Measurements from ENCODE around the gene ELK3. TPM values are rescaled to one million over a fixed set of nuclear protein-coding genes. Genes with fewer than 3 reads are reported as not detected.

Gene ELK3
- total RNA-seq, 4 donors from 2014 or later, result 10.0 to 13.5 (median 11.0) TPM

DNA sequence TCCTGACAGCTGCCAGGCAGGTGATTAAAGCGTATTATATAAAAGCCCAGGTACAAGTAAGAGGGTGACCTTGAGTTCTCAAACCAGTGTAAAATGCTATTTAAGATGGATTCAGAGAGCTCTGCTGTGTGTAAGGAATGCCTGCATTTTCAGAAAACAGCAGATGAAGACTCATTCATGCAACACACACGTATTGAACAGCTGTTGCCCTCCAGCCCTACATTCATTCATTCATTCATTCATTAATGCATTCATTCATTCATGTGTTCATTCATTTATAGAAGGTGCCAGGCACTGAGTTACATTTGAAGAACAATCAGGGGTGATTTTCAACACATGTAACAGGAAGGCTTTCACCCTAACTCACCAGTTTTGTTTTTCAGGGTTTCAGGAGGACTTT, 27.4 kb upstream of the ELK3 start:
- no peaks in the 10 kb centered on the region for H3K9me3 ChIP-seq
- no peaks in the 10 kb centered on the region for H3K36me3 ChIP-seq
- no peak overlapping the region for H3K27ac ChIP-seq
- WGBS, result 60% methylated on average over 2 of the region's 2 CpGs
- no peak overlapping the region for H3K4me3 ChIP-seq
- no peak for TF ChIP-seq POLR2AphosphoS5 (IDR thresholded peaks at IDR 0.05)
- TF ChIP-seq POLR2A (IDR thresholded peaks at IDR 0.05), result no peak
- TF ChIP-seq EP300 (IDR thresholded peaks at IDR 0.05), result no peak
- TF ChIP-seq, protein P1, sequence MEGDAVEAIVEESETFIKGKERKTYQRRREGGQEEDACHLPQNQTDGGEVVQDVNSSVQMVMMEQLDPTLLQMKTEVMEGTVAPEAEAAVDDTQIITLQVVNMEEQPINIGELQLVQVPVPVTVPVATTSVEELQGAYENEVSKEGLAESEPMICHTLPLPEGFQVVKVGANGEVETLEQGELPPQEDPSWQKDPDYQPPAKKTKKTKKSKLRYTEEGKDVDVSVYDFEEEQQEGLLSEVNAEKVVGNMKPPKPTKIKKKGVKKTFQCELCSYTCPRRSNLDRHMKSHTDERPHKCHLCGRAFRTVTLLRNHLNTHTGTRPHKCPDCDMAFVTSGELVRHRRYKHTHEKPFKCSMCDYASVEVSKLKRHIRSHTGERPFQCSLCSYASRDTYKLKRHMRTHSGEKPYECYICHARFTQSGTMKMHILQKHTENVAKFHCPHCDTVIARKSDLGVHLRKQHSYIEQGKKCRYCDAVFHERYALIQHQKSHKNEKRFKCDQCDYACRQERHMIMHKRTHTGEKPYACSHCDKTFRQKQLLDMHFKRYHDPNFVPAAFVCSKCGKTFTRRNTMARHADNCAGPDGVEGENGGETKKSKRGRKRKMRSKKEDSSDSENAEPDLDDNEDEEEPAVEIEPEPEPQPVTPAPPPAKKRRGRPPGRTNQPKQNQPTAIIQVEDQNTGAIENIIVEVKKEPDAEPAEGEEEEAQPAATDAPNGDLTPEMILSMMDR (IDR thresholded peaks at IDR 0.05), result no peak
- no peaks in the 10 kb centered on the region for H3K4me1 ChIP-seq
- DNase-seq (ENCODE audit: low spot score in 2 of 2), result no peak
- no peaks in the 10 kb centered on the region for H3K27me3 ChIP-seq

- 100% methylated on average over 1 of the region's 1 CpG for WGBS
- no peaks in the 10 kb centered on the region for H3K36me3 ChIP-seq
- H3K4me1 ChIP-seq, result no peaks in the 10 kb centered on the region
- no peaks in the 10 kb centered on the region for H3K27me3 ChIP-seq
- no peaks in the 10 kb centered on the region for H3K9me3 ChIP-seq
- no peak for TF ChIP-seq POLR2A (IDR thresholded peaks at IDR 0.05)
- TF ChIP-seq, protein P1 (IDR thresholded peaks at IDR 0.05), result no peak
- TF ChIP-seq POLR2AphosphoS5 (IDR thresholded peaks at IDR 0.05), result no peak
- no peak for TF ChIP-seq EP300 (IDR thresholded peaks at IDR 0.05)
- no peak overlapping the region for H3K4me3 ChIP-seq
- DNase-seq (ENCODE audit: low spot score in 2 of 2), result no peak
- H3K27ac ChIP-seq, result no peak overlapping the region
Observed at GRCh38 chr12:96167492-96167891, 26.7 kb upstream of the ELK3 start.

DNA sequence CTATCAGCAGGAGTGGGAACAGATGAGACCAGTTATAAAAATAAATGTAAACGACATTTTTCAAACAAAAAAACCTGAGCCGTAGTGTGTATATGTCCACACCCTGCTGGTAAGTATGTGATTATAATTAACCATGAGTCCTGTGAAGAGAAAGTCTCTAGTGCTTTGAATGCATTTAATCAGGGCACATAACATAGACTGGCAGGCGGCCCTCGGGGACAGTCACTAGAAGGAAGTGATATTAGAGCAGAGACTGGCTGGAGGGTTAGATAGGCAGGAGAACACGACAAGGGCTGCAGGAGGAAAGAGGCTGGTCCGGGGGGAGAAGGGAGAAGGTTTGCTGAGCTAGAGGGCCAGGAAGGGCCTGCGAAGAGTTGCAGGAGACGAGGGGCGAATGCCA, 23.8 kb upstream of the ELK3 start:
- DNase-seq (ENCODE audit: low spot score in 2 of 2), result no peak
- no peaks in the 10 kb centered on the region for H3K4me1 ChIP-seq
- TF ChIP-seq, protein P1 (IDR thresholded peaks at IDR 0.05), result no peak
- TF ChIP-seq POLR2A (IDR thresholded peaks at IDR 0.05), result no peak
- TF ChIP-seq EP300 (IDR thresholded peaks at IDR 0.05), result no peak
- no peak for TF ChIP-seq POLR2AphosphoS5 (IDR thresholded peaks at IDR 0.05)
- H3K4me3 ChIP-seq, result no peak overlapping the region
- H3K27ac ChIP-seq, result no peak overlapping the region
- no peaks in the 10 kb centered on the region for H3K36me3 ChIP-seq
- 68% methylated on average over 9 of the region's 9 CpGs for WGBS
- no peaks in the 10 kb centered on the region for H3K27me3 ChIP-seq
- H3K9me3 ChIP-seq, result no peaks in the 10 kb centered on the region

DNA sequence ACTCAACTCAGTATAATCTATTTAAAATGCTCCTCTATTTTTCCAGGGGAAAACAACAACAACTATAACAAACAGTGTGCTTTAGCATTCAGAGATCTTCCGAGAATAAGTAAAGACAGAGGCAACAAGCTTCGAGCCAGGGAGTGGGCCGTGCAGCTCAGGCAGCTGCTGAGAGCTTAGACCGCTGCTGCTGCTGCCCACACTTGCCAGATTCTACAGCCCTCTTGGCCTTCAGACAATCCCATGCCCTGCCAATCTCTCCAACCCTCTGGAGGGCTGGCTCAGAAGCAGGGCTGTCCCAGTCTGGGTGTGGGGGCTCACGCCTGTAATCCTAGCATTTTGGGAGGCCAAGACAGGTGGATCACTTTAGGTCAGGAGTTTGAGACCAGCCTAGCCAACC, 23.4 kb upstream of the ELK3 start:
- no peak for DNase-seq (ENCODE audit: low spot score in 2 of 2)
- Histone ChIP-seq H3K27me3 (no peaks in the 10 kb centered on the region), H3K36me3 (no peaks in the 10 kb centered on the region), H3K27ac (no peak overlapping the region), H3K4me3 (no peak overlapping the region), H3K9me3 (no peaks in the 10 kb centered on the region), H3K4me1 (no peaks in the 10 kb centered on the region)
- WGBS, result 72% methylated on average over 5 of the region's 5 CpGs
- TF ChIP-seq POLR2AphosphoS5 (IDR thresholded peaks at IDR 0.05), result no peak
- TF ChIP-seq EP300 (IDR thresholded peaks at IDR 0.05), result no peak
- TF ChIP-seq, protein P1 (IDR thresholded peaks at IDR 0.05), result no peak
- TF ChIP-seq POLR2A (IDR thresholded peaks at IDR 0.05), result no peak

- Histone ChIP-seq H3K4me3 (no peak overlapping the region), H3K27me3 (no peaks in the 10 kb centered on the region), H3K27ac (no peak overlapping the region), H3K4me1 (no peaks in the 10 kb centered on the region), H3K36me3 (no peaks in the 10 kb centered on the region), H3K9me3 (no peaks in the 10 kb centered on the region)
- WGBS, result 77% methylated on average over 3 of the region's 3 CpGs
- no peak for DNase-seq (ENCODE audit: low spot score in 2 of 2)
- no peak for TF ChIP-seq EP300 (IDR thresholded peaks at IDR 0.05)
- TF ChIP-seq POLR2AphosphoS5 (IDR thresholded peaks at IDR 0.05), result no peak
- TF ChIP-seq, protein P1 (IDR thresholded peaks at IDR 0.05), result no peak
- TF ChIP-seq POLR2A (IDR thresholded peaks at IDR 0.05), result no peak
Observed at GRCh38 chr12:96171905-96172304, 22.3 kb upstream of the ELK3 start.
